Right lobe of liver (tissue), 6 donors: Measurements from ENCODE around the gene GLIS2. TPM values are rescaled to one million over a fixed set of nuclear protein-coding genes. Genes with fewer than 3 reads are reported as not detected.

Source experiments
- ATAC-seq, 4 donors: fragments of 200-7000 bp; cut with Tn5 transposase; one replicate each; pipeline ENCODE4 v1.9.1; 2020; ENCODE audit warnings: mild to moderate bottlenecking in 4 of 4, moderate library complexity in 4 of 4
- DNase-seq, 3 donors: peaks; one replicate each; pipeline ENCODE4 v3.0.0-alpha.2; 2020
- H3K27ac ChIP-seq, 3 donors: fragments of 200-600 bp; one replicate each; pipeline ENCODE4 v1.8.0; 2022
- H3K27me3 ChIP-seq, 2 donors: fragments of 200-600 bp; one replicate each; pipeline ENCODE4 v1.8.0; 2022
- H3K36me3 ChIP-seq, 4 donors: fragments of 200-600 bp; sonication (generic) in 1 of 4; one replicate each; pipeline versions ENCODE4 v1.5.1 to v1.8.0; 2017 to 2022; ENCODE audit warnings: control low read depth in 1 of 4
- H3K4me1 ChIP-seq, 4 donors: fragments of 200-600 bp; sonication (generic) in 1 of 4; one replicate each; pipeline versions ENCODE4 v1.5.1 to v1.8.0; 2017 to 2022; ENCODE audit warnings: control low read depth in 1 of 4
- H3K4me3 ChIP-seq, 3 donors: fragments of 200-600 bp; one replicate each; pipeline ENCODE4 v1.8.0; 2022
- H3K9me3 ChIP-seq, 4 donors: fragments of 200-600 bp; sonication (generic) in 1 of 4; one replicate each; pipeline versions ENCODE4 v1.5.1 to v1.8.0; 2017 to 2022; ENCODE audit warnings: control low read depth in 1 of 4
- CTCF ChIP-seq, 4 donors: fragments of 200-600 bp in 3 of 4; fragments of 450-650 bp in 1 of 4; IDR thresholded peaks; one replicate each; pipeline versions ENCODE4 v1.5.1 to v1.8.0; 2016 to 2022; ENCODE audit warnings: antibody characterized with exemption in 4 of 4, mild to moderate bottlenecking in 2 of 4
- POLR2A ChIP-seq: fragments of 450-650 bp; IDR thresholded peaks from one replicate; pipeline ENCODE4 v1.6.1; 2017; ENCODE audit warnings: antibody characterized with exemption, mild to moderate bottlenecking
- WGBS: methylation state at CpG from one replicate; pipeline ENCODE4 v1.1.6; 2018; ENCODE audit warnings: low coverage, low lambda C conversion rate; ENCODE audit not compliant: insufficient coverage; ENCODE audit errors: missing lambda C conversion rate; 5-methylcytosine and 5-hydroxymethylcytosine counted together
- intact Hi-C, 2 donors: fragments of 100-400 bp; cut with DNase I; formaldehyde crosslinking; loops; one replicate each; pipeline versions ENCODE4 v1.11.2 to v1.14.1; 2022
- total RNA-seq, 6 experiments: library from RNA; depleted of rRNA in 2 of 6; stranded (reverse); fragments of >200 nt in 2 of 6; fragmentation: NEBNext Ultra II Directional in 3 of 6; extraction: Animal tissue kit (Norgen Biotek cat#: 25700) in 3 of 6; gene quantifications; one replicate each; pipeline versions ENCODE4 v1.1.0 to v1.2.4, GENCODE V29; 2016 to 2023
- donor health status: DM: no; HTN: yes; CAD: no.
- donor health status: DM: no; HTN: no; CAD: no.
- donor health status: DM: no; HTN: no; CAD: no.
- donor health status: DM: no; HTN: yes; CAD: no.
- donor health status: DM: no; HTN: yes; CAD: no.

Gene GLIS2
- total RNA-seq, 6 experiments from 2014 or later = 0.79 to 2.6 (median 1.4) TPM

DNA sequence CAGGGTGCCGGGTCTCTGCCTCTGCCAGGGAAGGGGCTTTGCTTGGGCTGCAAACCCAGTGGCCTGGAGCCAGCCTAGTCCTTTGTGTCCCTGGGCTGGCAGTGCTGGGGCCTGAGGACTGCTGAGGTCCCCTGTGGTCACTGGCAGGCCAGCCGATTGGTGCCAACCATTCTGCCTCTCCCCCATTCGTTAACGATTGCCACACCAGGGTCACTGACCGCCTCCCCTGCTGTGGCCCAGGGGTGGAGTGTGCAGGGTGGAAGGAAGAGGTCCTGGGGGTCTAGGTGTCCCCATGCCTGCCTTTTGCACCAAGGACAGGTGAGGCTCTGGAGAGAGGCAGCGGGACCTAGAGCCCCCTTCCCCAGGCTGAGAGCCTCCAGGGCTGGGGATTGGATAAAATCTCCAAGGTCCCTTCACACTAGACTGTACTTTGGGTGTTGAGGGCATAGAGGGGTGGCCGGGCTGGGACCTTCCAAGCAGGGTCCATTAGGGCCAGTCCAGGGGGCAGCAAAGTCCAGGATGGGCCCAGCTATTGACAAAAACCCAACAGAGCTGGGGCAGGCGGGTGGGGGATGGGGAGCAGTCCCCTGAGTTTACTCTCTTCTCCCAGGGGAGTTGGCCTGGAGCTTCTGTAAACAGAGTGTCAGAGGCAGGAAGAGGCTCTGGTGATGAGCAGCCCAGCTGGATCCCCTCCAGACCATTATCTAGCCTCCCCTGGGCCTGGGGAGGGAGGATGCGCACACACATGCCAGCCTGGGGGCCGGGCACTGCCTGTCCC lies 56.9 kb downstream of the GLIS2 start:
- no peaks in the 10 kb centered on the region for H3K36me3 ChIP-seq
- TF ChIP-seq POLR2A = peak; percentile 81
- no peak for TF ChIP-seq CTCF (IDR thresholded peaks at IDR 0.05)
- no peaks in the 10 kb centered on the region for H3K27me3 ChIP-seq
- peak overlapping the region; percentile 73 to 91 (median 87) for H3K27ac ChIP-seq
- intact Hi-C loops = no loop called here
- DNase-seq = peak; percentile 88 to 94 (median 94)
- 31% methylated on average over 2 of the region's 10 CpGs for WGBS
- peaks cover 0 to 70% (median 28%) of the 10 kb centered on the region in 4 donors for H3K4me1 ChIP-seq
- H3K4me3 ChIP-seq = peak overlapping the region; percentile 52 to 94 (median 67)
- H3K9me3 ChIP-seq = no peaks in the 10 kb centered on the region
- peak; percentile 59 to 76 (median 68) for ATAC-seq

DNA sequence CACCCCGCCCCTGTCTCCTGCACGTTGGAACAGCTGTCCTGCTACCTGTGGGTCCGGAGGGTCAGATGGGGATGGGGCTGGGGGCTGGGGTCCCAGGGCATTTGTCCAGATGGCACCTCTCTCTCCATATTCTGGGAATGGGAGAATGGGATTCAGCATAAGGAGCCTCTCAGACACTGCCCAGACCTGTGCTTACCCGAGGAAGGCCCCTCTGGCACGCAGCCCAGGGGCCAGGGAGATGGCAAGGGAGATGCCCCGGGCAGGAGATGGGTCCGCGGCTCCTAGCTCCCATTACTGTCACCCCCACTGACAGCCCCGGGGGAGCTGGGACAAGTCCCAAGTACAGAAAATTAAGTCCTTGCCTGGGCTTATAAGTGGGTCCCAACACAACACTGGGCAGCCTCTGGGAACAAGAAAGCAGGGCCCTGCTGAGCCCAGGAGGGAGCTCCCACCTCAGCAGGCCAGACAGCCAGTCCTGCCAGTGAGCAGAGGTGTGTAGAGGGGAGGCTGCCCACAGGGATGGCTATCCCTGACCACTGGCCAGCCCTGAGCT lies 57.6 kb downstream of the GLIS2 start:
- peaks cover 0 to 71% (median 32%) of the 10 kb centered on the region in 4 donors for H3K4me1 ChIP-seq
- 20% methylated on average over 1 of the region's 9 CpGs for WGBS
- no peak for ATAC-seq
- TF ChIP-seq CTCF (IDR thresholded peaks at IDR 0.05) (no peak), POLR2A (no peak)
- no peak for DNase-seq
- peak overlapping the region; percentile 52 to 94 (median 67) for H3K4me3 ChIP-seq
- no peaks in the 10 kb centered on the region for H3K9me3 ChIP-seq
- peak overlapping the region; percentile 73 to 91 (median 87) for H3K27ac ChIP-seq
- intact Hi-C loops = no loop called here
- H3K27me3 ChIP-seq = no peaks in the 10 kb centered on the region
- H3K36me3 ChIP-seq = no peaks in the 10 kb centered on the region

GRCh38 chr16:4373909-4374742 lies 58.3 kb downstream of the GLIS2 start:
- TF ChIP-seq POLR2A = no peak
- intact Hi-C loops = no loop called here
- WGBS = 20% methylated on average over 12 of the region's 30 CpGs
- Histone ChIP-seq H3K9me3 (no peaks in the 10 kb centered on the region), H3K4me3 (peak overlapping the region; percentile 52 to 94 (median 67)), H3K27ac (peak overlapping the region; percentile 73 to 97 (median 91)), H3K27me3 (no peaks in the 10 kb centered on the region), H3K4me1 (peaks cover 0 to 70% (median 28%) of the 10 kb centered on the region in 4 donors), H3K36me3 (no peaks in the 10 kb centered on the region)
- ATAC-seq (peak; percentile 7 to 14 (median 14)), DNase-seq (peak; percentile 69 to 84 (median 79))

GRCh38 chr16:4375717-4376116 lies 59.9 kb downstream of the GLIS2 start:
- TF ChIP-seq POLR2A = no peak
- peak in 1 of 4 donors; percentile 11 for TF ChIP-seq CTCF (IDR thresholded peaks at IDR 0.05)
- DNase-seq (no peak), ATAC-seq (no peak)
- intact Hi-C loops = no loop called here
- Histone ChIP-seq H3K4me1 (peaks cover 0 to 76% (median 27%) of the 10 kb centered on the region in 4 donors), H3K27ac (peak overlapping the region; percentile 76 to 97 (median 91)), H3K36me3 (no peaks in the 10 kb centered on the region), H3K27me3 (no peaks in the 10 kb centered on the region), H3K4me3 (peak overlapping the region in 2 of 3 donors; percentile 29 to 31), H3K9me3 (no peaks in the 10 kb centered on the region)
- 46% methylated on average over 9 of the region's 15 CpGs for WGBS
